Neural progenitor cell (in vitro differentiated cells): Measurements from ENCODE around the gene PDE1C.

ENCODE experiments used
- EZH2phosphoT487 ChIP-seq: fragments of 200-600 bp; sonication (generic); IDR thresholded peaks from 2 replicates; pipeline ENCODE4 v1.6.1; 2017; ENCODE audit warnings: antibody characterized with exemption
- TF ChIP-seq, protein P1 (sequence below): fragments of 200-600 bp; sonication (generic); IDR thresholded peaks from 2 replicates; pipeline ENCODE4 v1.5.1; 2017; ENCODE audit warnings: antibody characterized with exemption, mild to moderate bottlenecking

DNA sequence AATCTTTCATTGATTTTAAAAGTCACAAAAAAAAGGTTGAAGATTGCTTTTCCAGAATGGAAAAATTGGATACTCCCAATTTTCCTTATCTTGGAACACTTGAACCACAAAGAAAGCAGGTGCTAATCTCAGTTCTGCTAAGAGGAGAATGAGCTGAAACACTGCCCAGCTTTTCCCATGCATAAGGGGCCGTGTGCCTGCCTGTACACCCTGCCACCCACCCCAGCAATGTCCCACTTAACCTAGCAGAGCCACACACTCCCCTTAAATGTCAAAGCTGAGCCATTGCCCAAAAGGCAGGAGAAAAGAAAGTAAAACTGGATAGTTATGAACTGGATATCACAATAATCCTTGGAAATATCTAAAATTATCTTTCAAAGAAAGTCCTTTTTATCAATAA is 13.4 kb downstream of the PDE1C start:
- TF ChIP-seq EZH2phosphoT487 = no peak
- TF ChIP-seq, protein P1, sequence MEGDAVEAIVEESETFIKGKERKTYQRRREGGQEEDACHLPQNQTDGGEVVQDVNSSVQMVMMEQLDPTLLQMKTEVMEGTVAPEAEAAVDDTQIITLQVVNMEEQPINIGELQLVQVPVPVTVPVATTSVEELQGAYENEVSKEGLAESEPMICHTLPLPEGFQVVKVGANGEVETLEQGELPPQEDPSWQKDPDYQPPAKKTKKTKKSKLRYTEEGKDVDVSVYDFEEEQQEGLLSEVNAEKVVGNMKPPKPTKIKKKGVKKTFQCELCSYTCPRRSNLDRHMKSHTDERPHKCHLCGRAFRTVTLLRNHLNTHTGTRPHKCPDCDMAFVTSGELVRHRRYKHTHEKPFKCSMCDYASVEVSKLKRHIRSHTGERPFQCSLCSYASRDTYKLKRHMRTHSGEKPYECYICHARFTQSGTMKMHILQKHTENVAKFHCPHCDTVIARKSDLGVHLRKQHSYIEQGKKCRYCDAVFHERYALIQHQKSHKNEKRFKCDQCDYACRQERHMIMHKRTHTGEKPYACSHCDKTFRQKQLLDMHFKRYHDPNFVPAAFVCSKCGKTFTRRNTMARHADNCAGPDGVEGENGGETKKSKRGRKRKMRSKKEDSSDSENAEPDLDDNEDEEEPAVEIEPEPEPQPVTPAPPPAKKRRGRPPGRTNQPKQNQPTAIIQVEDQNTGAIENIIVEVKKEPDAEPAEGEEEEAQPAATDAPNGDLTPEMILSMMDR = no peak
